ENCODE results near the gene PPP4R3A. TPM values are rescaled to one million over a fixed set of nuclear protein-coding genes. Genes with fewer than 3 reads are reported as not detected.
"Not testable (repeated sequence)": the region's sequence is repeated elsewhere in the genome, so short reads cannot be mapped to it uniquely, and the experiment has no call there.

The PPP4R3A gene
- total RNA-seq, 1 donor from 2014 or later, result 76.2 TPM

DNA sequence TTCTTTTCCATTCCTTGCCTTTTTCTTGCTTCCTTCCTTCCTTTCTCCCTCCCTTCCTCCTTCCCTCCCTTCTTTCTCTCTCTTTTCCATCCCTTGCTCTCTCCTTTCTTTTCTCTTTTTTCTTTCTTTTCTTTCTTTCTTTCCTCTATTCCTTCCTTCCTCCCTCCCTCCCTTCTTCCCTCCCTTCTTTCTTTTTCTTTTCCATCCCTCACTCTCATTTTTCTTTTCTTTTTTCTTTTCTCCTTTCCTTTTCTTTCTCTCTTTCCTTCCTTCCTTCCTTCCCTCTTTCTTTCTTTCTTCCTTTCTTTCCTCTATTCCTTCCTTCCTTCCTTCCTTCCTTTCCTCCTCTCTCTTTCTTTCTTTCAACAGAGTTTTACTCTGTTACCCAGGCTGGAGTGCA lies 35.1 kb upstream of the PPP4R3A start:
- no peak for DNase-seq (ENCODE audit: low spot score in 2 of 2)

DNA sequence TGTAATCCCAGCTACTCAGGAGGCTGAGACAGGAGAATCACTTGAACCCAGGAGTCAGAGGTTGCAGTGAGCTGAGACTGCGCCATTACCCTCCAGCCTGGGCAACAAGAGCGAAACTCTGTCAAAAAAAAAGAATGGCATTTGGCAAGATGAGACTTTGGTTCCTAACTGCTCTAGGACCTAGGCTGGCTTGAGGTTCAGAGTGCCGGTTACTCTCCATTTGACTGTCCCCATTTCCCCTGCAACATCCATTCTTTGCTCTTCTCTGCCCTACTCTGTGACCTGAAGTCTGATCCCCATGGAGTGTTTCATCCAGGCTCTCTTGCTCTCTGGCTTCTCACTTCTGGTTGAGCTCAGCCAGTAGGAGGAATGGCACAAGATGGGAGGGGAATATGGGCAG lies 26.2 kb upstream of the PPP4R3A start:
- H3K27ac ChIP-seq, result no peak overlapping the region
- no peaks in the 10 kb centered on the region for H3K27me3 ChIP-seq
- H3K9me3 ChIP-seq, result no peaks in the 10 kb centered on the region
- no peak overlapping the region for H3K4me3 ChIP-seq
- TF ChIP-seq, protein P1, sequence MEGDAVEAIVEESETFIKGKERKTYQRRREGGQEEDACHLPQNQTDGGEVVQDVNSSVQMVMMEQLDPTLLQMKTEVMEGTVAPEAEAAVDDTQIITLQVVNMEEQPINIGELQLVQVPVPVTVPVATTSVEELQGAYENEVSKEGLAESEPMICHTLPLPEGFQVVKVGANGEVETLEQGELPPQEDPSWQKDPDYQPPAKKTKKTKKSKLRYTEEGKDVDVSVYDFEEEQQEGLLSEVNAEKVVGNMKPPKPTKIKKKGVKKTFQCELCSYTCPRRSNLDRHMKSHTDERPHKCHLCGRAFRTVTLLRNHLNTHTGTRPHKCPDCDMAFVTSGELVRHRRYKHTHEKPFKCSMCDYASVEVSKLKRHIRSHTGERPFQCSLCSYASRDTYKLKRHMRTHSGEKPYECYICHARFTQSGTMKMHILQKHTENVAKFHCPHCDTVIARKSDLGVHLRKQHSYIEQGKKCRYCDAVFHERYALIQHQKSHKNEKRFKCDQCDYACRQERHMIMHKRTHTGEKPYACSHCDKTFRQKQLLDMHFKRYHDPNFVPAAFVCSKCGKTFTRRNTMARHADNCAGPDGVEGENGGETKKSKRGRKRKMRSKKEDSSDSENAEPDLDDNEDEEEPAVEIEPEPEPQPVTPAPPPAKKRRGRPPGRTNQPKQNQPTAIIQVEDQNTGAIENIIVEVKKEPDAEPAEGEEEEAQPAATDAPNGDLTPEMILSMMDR (IDR thresholded peaks at IDR 0.05), result no peak
- H3K4me1 ChIP-seq, result no peaks in the 10 kb centered on the region
- H3K36me3 ChIP-seq, result no peaks in the 10 kb centered on the region
- intact Hi-C loops (cut with DNase I), result no loop called here
- no peak for DNase-seq (ENCODE audit: low spot score in 2 of 2)

More for the DNA sequence above, 35.1 kb upstream of the PPP4R3A start:
- no peak overlapping the region for H3K4me3 ChIP-seq
- peaks cover 0 to 8% of the 10 kb centered on the region in 2 donors for H3K9me3 ChIP-seq
- intact Hi-C loops (cut with DNase I), result no loop called here
- TF ChIP-seq, protein P1 (IDR thresholded peaks at IDR 0.05), result no peak
- H3K27me3 ChIP-seq, result no peaks in the 10 kb centered on the region
- H3K27ac ChIP-seq, result no peak overlapping the region
- H3K36me3 ChIP-seq, result no peaks in the 10 kb centered on the region
- H3K4me1 ChIP-seq, result no peaks in the 10 kb centered on the region

DNA sequence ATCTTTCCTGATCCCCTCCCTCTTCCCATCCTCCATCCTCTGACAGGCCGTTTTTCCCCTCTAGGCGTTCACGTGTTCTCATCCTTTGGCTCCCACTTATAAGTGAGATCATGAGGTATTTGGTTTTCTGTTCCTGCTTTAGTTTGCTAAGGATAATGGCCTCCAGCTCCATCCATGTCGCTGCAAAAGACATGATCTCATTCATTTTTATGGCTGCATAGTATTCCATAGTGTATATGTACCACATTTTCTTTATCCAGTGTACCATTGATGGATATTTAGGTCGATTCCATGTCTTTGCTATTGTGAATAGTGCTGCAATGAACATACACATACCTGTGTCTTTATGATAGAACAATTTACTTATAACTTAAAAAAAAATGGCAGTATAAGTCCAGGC lies 23.9 kb upstream of the PPP4R3A start:
- intact Hi-C loops (cut with DNase I); H3K27me3 ChIP-seq; H3K36me3 ChIP-seq; H3K4me3 ChIP-seq; H3K27ac ChIP-seq; DNase-seq (ENCODE audit: low spot score in 2 of 2); H3K4me1 ChIP-seq; H3K9me3 ChIP-seq: not testable (repeated sequence)

DNA sequence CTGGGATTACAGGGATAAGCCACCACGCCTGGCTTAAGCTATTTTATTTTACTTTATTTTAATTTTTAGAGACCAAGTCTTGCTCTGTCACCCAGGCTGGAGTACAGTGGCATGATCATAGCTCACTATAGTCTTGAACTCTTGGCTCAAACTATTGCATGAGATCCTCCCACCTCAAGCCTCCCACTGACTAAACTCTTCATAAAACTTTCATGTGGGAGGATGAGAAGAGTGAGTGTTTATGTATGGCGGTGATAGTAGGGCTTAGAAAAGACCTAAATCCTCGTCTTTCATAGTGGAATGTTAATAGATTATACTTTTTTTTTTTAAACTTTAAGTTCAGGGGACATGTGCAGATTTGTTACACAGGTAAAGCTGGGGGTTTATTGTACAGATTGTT lies 23.5 kb upstream of the PPP4R3A start:
- Histone ChIP-seq H3K36me3 (no peaks in the 10 kb centered on the region), H3K27me3 (no peaks in the 10 kb centered on the region), H3K27ac (no peak overlapping the region), H3K4me3 (no peak overlapping the region), H3K4me1 (no peaks in the 10 kb centered on the region), H3K9me3 (no peaks in the 10 kb centered on the region)
- TF ChIP-seq, protein P1 (IDR thresholded peaks at IDR 0.05), result no peak
- intact Hi-C loops (cut with DNase I), result no loop called here
- DNase-seq (ENCODE audit: low spot score in 2 of 2), result no peak

DNA sequence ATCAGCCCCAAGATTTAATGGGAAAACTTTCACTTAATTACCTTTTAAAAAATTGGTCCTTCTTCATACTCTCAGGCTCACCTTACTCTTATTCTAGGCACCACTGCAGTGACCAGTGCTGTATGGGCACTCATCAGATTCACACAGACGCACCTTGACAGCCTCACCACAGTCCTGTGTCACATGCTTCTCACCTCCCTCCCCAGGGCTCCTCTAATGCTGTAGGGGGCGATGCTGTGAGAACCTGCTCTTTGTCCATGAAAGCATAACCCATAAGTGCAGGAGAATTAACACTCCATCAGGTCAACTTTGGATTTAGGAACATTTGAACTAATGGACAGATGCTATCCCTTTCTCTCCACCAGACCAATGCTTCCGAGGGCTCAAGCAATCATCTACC lies 13.9 kb upstream of the PPP4R3A start:
- H3K4me1 ChIP-seq, result no peaks in the 10 kb centered on the region
- no peak overlapping the region for H3K27ac ChIP-seq
- H3K9me3 ChIP-seq, result no peaks in the 10 kb centered on the region
- TF ChIP-seq, protein P1 (IDR thresholded peaks at IDR 0.05), result no peak
- H3K36me3 ChIP-seq, result no peaks in the 10 kb centered on the region
- DNase-seq (ENCODE audit: low spot score in 2 of 2), result no peak
- H3K27me3 ChIP-seq, result no peaks in the 10 kb centered on the region
- intact Hi-C loops (cut with DNase I), result no loop called here
- no peak overlapping the region for H3K4me3 ChIP-seq

DNA sequence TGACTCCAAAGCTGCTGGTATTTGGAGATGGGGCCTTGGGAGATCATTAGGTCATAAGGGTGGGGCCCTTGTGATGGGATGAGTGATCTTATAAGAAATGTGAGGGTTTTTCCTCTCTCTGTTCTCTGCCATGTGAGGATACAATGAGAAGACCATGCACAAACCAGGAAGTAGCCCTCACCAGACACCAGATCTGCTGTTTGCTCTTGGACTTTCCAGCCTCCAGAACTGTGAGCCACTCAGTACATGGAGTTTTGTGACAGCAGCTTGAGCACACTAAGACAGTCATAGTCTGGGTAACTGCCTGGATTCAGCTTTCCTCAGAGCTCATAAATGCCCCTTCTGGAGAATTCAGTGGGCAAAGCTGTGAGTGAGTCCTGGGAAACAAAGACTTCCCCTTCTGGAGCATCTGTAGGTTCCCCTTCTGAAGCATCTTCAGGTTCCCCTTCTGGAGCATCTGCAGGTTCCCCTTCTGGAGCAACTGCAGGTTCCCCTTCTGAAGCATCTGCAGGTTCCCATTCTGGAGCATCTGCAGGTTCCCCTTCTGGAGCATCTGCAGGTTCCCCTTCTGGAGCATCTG lies 11.0 kb upstream of the PPP4R3A start:
- H3K9me3 ChIP-seq, result no peaks in the 10 kb centered on the region
- H3K27ac ChIP-seq, result no peak overlapping the region
- intact Hi-C loops (cut with DNase I), result no loop called here
- TF ChIP-seq, protein P1 (IDR thresholded peaks at IDR 0.05), result no peak
- no peaks in the 10 kb centered on the region for H3K4me1 ChIP-seq
- DNase-seq (ENCODE audit: low spot score in 2 of 2), result no peak
- H3K27me3 ChIP-seq, result no peaks in the 10 kb centered on the region
- H3K36me3 ChIP-seq, result no peaks in the 10 kb centered on the region
- H3K4me3 ChIP-seq, result no peak overlapping the region
